EL (cell line): ENCODE results near the gene MRNIP.
"Not testable (repeated sequence)": the region's sequence is repeated elsewhere in the genome, so short reads cannot be mapped to it uniquely, and the experiment has no call there.

Experiments used
- DNase-seq: peaks from one replicate; pipeline ENCODE4 v3.0.0-alpha.2; 2016

Gene MRNIP

GRCh38 chr5:179801304-179802206 is 57.1 kb downstream of the MRNIP start:
- no peak for DNase-seq

GRCh38 chr5:179800696-179801201 is 57.9 kb downstream of the MRNIP start:
- no peak for DNase-seq

- DNase-seq: no peak
These were observed 58.4 kb downstream of the MRNIP start for GRCh38 chr5:179800071-179800695.

GRCh38 chr5:179799644-179799973 is 59.0 kb downstream of the MRNIP start:
- DNase-seq: no peak

- DNase-seq: no peak
These were observed 59.6 kb downstream of the MRNIP start for GRCh38 chr5:179798771-179799643.

GRCh38 chr5:179798144-179798770 is 60.4 kb downstream of the MRNIP start:
- DNase-seq: no peak

- no peak for DNase-seq
These were observed 60.9 kb downstream of the MRNIP start for GRCh38 chr5:179797741-179798140.

- DNase-seq: no peak
These were observed 61.6 kb downstream of the MRNIP start for GRCh38 chr5:179796877-179797608.

- peak; percentile 85 for DNase-seq
These were observed 62.5 kb downstream of the MRNIP start for GRCh38 chr5:179795863-179796833.

GRCh38 chr5:179795049-179795862 is 63.4 kb downstream of the MRNIP start:
- DNase-seq: peak; percentile 11

GRCh38 chr5:179794575-179794974 is 64.0 kb downstream of the MRNIP start:
- DNase-seq: no peak

GRCh38 chr5:179794171-179794570 is 64.4 kb downstream of the MRNIP start:
- no peak for DNase-seq

GRCh38 chr5:179793468-179794139 is 65.0 kb downstream of the MRNIP start, which contains the start of gene LTC4S:
Gene LTC4S, plus strand, starts transcription at chr5:179793986. Its CDS starts 95 bp downstream, at chr5:179794081.
- DNase-seq: peak; percentile 8

GRCh38 chr5:179792612-179793467 is 65.8 kb downstream of the MRNIP start:
- no peak for DNase-seq

GRCh38 chr5:179791881-179792611 is 66.6 kb downstream of the MRNIP start:
- DNase-seq: no peak

- DNase-seq: not testable (repeated sequence)
These were observed 69.3 kb downstream of the MRNIP start for GRCh38 chr5:179789278-179789677.

- DNase-seq: no peak
These were observed 70.3 kb downstream of the MRNIP start for GRCh38 chr5:179788193-179788854.
